GM10248 (cell line): ENCODE data around the gene SP8.

Source experiments
- CTCF ChIA-PET: fragments of 300-600 bp; sonication (Branson Sonifier 250); formaldehyde crosslinking; extraction: SDS; loops from one replicate; lab custom pipeline; 2021; ENCODE audit warnings: antibody characterized with exemption; lab: Yijun Ruan, JAX
- POLR2A ChIA-PET: fragments of 350-650 bp; sonication (Branson Sonifier 250); formaldehyde crosslinking; extraction: SDS; loops from one replicate; lab custom pipeline; 2020; ENCODE audit warnings: antibody characterized with exemption; lab: Yijun Ruan, JAX
- DNase-seq: peaks from one replicate; pipeline ENCODE4 v3.0.0; 2012; ENCODE audit errors: extremely low spot score
- TF ChIP-seq, protein P1 (sequence below): IDR thresholded peaks from 2 replicates; pipeline ENCODE4 v1.5.1; 2012; ENCODE audit warnings: mild to moderate bottlenecking, low read depth; ENCODE audit errors: extremely low read depth, missing control alignments, control extremely low read depth

The SP8 gene

DNA sequence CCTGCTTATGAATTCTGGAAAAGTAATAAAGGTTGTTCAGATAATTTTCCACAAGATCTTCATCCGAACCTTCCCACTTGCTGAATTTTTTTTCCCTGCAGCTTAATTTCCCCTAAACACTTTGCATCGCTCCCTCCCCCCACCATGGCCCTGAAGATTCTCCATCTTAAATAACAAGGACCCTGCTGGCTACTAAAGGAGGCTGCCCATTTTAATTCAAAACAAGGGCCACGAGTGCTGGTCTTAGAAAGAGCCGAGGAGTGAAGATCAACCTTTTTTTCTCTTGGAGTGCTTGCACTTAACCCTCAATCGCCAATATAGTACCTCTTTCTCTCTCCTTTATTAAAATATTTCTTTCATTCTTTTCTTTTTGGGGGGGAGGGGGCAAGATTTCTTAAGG, 9.2 kb upstream of the SP8 start:
- no peak for DNase-seq
- CTCF ChIA-PET: interaction anchor here (1.6 kb wide), 1 partner anchor 41 kb away, joined by 4 read pairs; no protein-coding TSS in a partner anchor

DNA sequence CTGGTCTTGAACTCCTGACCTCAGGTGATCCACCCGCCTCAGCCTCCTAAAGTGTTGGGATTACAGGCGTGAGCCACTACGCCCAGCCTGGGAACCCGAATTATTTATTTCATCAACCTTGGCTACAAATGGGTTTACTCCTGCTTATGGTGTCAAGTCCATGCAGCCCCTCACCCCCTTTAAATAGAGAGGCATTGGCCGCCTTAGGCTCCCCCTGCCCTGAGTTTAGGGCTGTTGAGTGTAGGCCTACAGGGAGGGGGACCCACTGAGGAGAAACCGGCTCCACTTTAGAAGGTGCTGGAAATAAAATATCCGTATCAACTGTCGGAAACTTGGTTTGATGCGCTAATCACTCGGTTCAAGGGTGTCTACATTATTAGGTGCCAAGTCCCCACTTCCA, 8.7 kb upstream of the SP8 start:
- TF ChIP-seq, protein P1, sequence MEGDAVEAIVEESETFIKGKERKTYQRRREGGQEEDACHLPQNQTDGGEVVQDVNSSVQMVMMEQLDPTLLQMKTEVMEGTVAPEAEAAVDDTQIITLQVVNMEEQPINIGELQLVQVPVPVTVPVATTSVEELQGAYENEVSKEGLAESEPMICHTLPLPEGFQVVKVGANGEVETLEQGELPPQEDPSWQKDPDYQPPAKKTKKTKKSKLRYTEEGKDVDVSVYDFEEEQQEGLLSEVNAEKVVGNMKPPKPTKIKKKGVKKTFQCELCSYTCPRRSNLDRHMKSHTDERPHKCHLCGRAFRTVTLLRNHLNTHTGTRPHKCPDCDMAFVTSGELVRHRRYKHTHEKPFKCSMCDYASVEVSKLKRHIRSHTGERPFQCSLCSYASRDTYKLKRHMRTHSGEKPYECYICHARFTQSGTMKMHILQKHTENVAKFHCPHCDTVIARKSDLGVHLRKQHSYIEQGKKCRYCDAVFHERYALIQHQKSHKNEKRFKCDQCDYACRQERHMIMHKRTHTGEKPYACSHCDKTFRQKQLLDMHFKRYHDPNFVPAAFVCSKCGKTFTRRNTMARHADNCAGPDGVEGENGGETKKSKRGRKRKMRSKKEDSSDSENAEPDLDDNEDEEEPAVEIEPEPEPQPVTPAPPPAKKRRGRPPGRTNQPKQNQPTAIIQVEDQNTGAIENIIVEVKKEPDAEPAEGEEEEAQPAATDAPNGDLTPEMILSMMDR: no peak
- DNase-seq: no peak
- POLR2A ChIA-PET: no interaction called here
- CTCF ChIA-PET: no interaction called here

More for the DNA sequence above, 9.2 kb upstream of the SP8 start:
- POLR2A ChIA-PET: no interaction called here
- TF ChIP-seq, protein P1: no peak

DNA sequence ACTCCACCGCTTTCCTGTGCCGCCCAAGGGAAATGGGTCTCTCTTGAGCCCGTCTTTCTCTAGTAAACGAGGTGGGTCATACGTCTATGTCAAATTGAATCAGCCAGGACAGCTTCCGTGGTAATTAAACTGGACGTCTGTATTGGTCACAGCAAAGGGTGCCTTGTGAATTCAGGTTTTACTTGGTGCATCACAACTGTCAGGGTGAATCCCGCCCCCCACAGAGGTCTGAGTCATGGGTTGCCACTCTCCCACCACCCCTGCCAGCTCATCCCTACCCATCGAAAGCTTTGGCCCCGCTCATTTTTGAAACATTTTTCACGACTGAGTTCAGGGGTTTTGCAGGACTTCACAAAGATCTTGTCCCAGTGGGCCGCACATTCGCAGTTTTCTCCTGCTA, 8.0 kb upstream of the SP8 start:
- ChIA-PET CTCF (interaction anchor here (0.9 kb wide), 1 partner anchor 18 kb away, joined by 3 read pairs; no protein-coding TSS in a partner anchor), POLR2A (no interaction called here)
- DNase-seq: no peak
- TF ChIP-seq, protein P1: no peak

DNA sequence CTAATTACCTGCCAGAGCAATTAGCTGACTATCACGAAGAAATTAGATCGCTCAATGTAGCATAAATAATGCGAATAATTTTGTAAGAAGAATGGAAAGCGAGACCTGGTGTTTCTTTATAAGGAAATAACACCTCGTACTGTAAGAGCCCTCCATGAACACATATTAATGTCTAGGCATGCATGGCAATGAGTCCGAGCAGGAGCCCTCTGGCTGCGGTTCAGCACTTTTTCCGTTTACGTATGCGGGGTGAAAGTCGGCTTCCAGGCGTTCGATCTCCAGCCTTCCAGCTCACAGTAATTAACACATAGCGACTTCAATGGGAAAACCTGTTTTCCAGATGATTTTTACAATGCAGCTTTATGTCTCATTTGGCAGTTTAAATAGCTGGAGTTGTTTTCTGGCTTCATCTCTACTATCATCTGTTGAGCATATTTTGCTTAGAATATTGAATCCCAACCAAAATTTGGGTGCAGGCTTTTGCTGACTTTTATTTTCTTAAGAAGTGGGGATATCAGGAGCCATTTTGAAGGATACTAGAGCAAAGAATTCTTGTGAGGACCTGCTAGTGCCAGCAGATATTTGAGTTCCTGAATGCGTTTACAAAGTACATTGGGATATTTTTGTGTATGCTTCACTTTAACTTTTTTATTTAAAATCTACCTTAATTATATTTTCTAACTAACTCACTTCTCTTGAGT, 7.2 kb upstream of the SP8 start:
- CTCF ChIA-PET: interaction anchor here (0.9 kb wide), 1 partner anchor 17 kb away, joined by 3 read pairs; no protein-coding TSS in a partner anchor
- TF ChIP-seq, protein P1: no peak
- POLR2A ChIA-PET: interaction anchor here (0.6 kb wide), 1 partner anchor 8 kb away, joined by 4 read pairs; no protein-coding TSS in a partner anchor
- no peak for DNase-seq

DNA sequence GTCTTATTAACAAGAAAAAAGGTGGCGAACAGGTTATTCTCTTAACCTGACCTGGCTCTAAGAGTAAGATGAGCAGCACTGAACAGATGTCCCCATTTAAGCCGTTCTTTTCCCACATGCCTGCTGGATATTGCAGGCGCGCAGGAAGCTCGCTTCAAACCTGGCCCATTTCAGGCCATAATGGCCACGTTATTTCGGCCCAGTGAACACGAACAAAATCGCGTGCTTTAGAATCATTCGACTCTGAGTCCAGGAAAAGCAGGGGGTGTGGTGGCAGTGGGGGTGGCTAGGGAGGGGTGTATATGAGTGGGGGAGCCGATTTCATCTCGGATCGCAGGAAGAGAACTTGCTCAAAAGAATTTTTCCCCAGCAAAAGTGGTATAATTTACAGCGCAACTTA, 6.6 kb upstream of the SP8 start:
- TF ChIP-seq, protein P1: no peak
- CTCF ChIA-PET: interaction anchor here (1.6 kb wide), 1 partner anchor 13 kb away, joined by 3 read pairs; no protein-coding TSS in a partner anchor
- POLR2A ChIA-PET: interaction anchor here (0.6 kb wide), 1 partner anchor 9 kb away, joined by 4 read pairs; no protein-coding TSS in a partner anchor
- no peak for DNase-seq

DNA sequence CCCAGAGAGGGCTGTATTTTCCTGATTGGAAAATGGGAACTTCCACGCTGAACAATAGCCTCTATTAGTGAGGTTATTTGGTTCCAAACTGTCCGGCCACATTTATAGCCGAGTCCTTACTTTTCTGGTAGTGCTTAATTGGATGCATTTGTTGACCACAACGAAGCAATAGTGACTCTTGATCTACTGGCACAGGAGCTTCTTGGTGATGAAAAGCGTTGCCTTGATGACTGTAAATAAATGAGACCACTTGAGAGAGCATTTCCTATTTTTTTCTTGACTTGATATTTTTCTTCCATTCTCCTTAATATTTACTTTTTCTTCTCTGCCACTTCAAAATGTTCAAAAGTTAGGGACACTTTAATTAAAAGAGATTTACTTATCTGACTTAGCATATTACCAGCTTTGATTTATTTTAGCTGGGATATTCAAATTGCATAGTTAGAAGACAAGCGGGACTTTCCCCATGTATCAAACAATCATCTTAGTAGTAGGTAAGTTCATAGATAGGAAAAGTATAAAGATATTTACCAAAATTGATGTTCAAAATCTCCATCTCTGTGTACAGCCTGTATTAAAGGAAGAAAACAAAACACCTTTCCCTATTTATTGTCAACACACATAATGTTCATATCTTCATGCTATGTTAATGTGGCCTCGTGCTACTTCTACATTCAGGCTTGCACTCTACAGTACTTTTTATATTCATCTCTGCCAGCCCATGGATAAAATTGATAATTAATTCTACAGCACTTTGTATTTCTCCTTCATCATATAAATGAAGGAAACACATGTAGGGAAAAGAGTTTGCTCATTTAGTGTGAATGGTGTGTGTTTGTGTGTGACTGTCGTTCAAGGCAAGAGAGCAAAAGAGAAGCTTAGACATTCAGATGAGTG, 5.1 kb upstream of the SP8 start:
- ChIA-PET POLR2A (no interaction called here), CTCF (interaction anchor here (1.6 kb wide), 1 partner anchor 11 kb away, joined by 3 read pairs; no protein-coding TSS in a partner anchor)
- no peak for DNase-seq
- TF ChIP-seq, protein P1: no peak
